GM18858 (cell line): ENCODE results near the gene ARL16.

Experiments used
- ATAC-seq: cut with Tn5 transposase; IDR thresholded peaks from one replicate; pipeline ENCODE4 v1.9.1; 2021; ENCODE audit not compliant: unreplicated experiment

The ARL16 gene

DNA sequence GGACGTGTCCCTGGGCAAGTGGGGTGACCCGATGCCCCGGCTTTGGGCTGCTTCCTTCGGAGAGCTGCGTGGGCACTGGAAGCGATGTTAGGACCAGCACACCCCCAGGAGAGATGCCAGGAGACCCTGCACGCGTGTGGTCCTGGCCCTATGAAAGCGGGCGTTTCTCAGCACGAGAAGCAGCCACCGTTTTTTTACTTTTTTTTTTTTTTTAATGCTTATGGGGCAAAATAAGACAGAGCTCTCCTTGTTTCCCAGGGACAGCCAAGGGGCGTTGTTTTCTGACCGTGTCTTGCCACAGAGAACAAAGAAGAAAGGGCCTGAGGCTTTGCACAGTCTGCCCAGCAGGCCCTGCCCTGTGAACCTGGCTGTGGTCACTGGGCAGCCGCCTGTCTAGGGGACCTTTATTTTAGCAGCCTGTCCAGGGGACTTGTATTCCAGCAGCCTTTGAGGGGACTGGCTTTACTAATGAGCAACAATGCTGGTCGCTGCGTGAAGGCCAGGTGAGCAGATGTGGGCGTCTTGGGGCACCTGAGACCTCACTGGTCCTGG lies 29.5 kb upstream of the ARL16 start:
- no peak for ATAC-seq

DNA sequence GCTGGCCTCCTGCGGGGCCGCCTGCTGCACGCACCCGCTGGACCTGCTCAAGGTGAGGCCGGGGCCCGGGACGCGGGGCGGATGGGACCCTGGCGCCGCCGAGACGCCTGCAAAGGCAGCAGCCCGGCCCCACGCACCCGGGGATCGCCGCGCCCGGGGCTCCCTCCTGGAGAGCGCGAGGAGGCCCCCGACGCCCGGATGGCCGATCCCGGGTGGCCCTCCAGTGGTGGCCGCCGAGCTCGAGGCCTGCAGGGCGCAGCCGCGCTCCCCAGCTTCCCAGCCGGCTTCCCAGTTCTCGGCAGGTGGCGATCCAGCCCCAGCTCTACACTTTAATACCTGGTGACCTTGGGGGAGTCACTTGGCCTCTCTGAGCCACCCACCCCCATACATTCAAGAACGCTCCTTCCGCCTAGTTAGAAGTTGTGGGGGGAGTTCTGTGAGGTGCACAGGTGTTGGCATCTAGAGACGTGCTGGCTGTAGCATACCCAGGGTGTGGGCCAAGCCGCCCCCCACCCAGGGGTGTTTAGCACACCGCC lies 28.9 kb upstream of the ARL16 start:
- no peak for ATAC-seq

DNA sequence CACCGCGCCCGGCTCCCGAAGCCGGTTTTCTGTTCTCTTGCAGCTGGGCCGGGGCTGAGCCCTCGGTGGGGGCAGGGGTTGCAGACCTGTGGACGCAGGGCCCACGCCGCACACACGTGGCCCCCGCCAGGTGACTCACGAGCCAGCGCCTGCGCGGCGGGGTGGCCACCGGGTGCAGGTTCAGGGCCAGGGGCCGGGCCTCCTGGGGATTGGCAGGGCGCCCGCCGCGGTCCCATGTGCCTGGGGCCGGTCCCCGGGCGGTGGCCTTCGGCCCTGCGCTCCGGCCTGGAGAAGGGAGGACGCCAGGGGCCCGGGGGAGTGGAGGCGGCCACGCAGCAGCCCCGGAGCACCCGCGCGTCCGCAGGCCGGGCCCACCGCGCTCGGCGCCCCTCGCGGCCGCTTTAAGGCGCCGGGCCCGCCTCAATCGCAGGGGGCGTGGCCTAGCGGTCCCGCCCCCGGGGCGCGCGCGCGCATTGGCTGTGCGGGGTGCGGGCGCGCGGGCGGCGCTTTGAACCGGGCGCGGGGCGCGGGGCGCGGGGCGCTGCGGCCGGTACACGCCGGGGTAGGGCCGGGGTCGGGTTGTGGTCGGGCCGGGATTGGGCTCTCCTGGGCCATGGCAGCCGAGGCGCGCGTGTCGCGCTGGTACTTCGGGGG lies 28.3 kb upstream of the ARL16 start, which contains the start of gene SLC25A10:
SLC25A10 (plus strand) TSS at position 471 of the 654 bp plus-strand sequence; CDS start at position 614, 143 bp downstream.
- ATAC-seq, result peak; percentile 41

DNA sequence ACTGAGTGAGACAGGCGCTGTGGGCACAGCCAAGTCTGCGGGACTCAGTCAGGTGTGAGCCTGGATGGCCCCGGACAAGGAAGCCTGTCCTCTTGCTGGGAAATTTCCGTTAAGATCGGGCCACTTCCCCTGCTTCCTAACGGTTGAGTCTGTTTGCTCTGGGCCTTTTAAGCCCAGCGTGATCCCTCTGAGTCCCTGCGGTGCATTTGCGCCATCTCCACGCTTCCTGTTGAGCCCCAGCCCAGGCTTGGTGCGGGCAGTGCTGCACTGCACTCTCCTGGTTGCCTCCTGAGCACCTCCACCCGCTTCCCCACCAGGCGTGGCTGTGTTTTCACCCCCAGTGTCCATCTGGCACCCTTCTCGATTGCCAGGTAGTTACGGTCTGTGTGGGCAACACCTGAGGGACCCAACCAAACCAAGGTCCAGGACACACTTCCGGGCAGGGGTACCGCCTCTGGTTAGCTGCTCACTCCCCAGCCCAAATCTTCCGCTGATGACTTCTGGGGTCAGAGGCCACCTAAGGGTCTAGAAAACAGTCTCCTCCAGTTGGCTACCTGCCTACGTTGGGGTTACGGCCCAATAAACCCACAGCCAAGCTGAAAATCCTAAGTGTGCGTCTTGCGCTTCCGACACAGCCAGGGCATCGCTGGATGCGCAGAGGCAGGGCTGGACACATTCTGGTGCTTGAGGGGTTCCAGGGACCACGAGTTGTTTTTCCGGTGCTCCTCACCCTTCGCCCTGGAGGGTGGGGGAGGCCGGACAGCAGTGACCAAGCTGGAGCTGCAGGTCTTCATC lies 27.1 kb upstream of the ARL16 start:
- no peak for ATAC-seq

DNA sequence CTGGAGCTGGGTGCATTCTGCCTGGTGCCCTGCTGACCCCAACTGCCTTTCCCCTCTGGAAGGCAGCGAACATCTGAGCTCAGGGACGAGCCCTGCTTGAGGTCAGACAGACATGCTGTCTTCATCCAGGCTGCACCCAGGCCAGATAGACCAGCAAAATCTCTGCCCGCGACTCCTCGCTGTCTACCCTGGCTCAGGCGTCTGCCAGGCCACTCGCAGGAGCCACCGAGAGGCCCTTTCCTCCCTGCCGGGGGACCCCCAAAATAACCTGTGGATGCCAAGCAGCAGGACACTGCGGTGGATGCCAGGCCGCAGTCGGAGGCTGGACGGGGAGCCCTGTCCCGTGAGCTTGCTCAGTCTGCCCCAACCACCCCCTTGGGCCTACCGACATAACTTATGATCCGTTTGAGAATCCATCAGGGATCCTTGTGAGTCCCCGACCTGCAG lies 25.2 kb upstream of the ARL16 start:
- ATAC-seq, result no peak

DNA sequence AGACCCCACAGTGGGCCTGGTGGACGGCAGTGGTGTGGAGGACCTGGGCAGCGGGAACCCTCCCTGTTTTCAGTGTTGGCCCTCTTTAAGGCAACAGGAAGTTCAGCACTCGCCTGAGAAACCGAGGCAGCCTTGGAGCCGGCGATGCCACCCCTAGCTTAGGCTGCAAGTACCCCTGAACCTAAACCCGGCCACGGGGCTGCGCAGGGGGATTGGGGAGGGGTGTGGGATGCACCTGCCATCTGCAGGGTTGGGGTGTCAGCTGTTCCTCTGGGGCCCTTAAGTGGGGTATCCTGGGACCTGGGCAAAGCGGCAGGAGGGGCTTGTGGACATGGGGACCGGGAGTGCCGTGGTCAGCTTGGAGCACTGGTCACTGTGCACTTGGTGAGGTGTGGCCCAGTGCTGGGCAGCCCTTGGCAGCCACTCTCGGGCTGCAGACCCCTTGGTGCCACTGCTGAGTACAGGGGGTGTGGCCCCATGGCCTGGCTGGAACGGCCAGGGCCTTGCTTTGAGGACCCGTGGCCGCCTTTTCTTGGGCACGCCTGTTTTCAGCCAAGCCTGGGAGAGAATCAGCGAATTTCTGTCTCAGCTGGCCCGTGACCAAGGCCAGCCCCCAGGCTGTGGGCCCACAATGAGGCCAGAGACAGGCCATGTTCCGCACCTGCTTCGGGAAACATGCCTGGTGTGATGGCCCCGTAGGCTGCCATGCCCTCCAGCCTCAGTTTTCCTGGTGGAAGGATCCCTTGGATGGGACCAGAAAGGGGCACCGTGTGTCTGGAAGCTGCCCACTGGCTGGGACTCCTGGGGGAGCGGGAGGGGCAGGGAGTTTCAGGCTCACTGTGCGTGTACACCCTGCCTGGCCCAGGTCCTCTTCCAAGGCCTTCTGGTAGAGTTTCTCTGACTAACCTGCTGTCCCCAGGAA lies 24.4 kb upstream of the ARL16 start:
- ATAC-seq, result no peak

DNA sequence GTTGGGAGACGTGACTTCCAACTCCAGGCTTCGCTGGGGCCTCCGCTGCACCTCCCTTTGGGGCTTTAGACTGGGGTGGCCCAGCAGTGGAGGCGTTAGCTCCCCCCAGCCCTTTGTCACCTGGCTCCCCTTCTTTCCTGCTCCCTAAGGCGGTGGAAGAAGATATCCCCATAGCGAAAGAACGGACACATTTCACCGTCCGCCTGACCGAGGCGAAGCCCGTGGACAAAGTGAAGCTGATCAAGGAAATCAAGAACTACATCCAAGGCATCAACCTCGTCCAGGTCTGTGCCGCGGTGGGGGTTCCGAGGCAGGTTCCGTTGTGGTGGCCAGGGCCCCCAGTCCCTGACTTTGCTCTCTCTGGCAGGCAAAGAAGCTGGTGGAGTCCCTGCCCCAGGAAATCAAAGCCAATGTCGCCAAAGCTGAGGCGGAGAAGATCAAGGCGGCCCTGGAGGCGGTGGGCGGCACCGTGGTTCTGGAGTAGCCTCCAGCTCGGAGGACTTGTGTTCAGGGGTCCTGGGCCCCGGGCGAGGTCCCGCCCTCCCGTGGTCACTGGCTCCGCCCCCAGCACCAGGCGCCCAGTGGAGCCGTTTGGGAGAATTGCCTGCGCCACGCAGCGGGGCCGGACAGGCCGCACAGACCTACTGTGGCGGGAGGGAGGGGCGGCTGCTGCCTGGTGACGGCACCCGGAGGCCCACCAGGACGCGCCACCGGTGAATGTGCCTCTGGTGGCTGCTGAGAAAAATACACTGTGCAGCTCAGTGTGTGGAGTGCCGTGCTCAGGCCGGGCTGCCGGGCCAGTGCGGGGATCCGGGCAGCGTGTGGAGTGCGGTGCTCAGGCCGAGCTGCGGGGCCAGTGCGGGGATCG lies 23.4 kb upstream of the ARL16 start:
- no peak for ATAC-seq

DNA sequence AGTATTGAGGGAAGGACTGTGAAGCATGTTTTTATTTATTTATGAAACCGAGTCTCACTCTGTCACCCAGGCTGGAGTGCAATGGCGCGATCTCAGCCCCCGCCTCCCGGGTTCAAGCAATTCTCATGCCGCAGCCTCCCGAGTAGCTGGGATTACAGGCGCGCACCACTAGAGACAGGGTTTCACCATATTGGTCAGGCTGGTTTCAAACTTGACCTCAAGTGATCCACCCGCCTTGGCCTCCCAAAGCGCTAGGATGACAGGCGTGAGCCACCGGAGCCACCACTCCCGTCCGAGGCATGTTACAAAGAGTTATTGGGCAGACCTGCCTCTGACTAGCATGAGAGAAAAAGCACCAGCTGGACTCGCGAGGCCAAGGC lies 22.6 kb upstream of the ARL16 start:
- ATAC-seq, result no peak

DNA sequence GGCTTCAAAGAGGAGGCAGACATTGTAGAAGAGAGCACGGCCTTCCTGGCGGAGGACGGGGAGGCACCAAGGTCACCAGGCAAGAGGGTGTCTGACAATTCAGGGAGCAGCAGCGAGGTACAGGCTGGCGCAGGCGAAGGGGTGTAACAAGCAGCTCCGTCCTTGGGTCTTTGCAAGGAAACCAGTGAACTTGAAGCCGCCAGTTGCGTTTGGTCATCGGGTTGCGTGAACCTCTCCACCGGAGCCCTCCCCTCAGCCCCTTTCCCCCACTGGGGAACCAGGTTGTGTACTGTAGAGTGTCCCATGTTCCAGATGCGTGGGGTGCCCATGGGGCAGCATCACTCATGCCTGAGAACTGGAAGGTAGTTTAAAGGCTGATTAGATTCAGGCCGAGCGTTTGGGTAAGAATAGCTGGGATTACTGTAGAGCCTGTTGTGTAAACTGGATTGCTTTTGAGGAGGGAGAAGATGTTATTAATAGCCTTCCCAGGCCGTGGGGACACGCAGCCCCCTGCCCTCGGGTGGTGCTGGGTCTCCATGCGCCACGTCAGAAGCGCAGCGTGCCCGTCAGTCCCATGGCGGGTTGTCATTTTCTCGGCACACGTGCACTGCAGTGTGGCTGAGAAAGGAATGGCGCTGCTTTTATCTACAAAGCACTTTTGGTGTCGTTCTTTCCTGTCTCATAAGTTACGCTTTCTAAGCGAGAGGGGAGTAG lies 22.1 kb upstream of the ARL16 start:
- no peak for ATAC-seq

DNA sequence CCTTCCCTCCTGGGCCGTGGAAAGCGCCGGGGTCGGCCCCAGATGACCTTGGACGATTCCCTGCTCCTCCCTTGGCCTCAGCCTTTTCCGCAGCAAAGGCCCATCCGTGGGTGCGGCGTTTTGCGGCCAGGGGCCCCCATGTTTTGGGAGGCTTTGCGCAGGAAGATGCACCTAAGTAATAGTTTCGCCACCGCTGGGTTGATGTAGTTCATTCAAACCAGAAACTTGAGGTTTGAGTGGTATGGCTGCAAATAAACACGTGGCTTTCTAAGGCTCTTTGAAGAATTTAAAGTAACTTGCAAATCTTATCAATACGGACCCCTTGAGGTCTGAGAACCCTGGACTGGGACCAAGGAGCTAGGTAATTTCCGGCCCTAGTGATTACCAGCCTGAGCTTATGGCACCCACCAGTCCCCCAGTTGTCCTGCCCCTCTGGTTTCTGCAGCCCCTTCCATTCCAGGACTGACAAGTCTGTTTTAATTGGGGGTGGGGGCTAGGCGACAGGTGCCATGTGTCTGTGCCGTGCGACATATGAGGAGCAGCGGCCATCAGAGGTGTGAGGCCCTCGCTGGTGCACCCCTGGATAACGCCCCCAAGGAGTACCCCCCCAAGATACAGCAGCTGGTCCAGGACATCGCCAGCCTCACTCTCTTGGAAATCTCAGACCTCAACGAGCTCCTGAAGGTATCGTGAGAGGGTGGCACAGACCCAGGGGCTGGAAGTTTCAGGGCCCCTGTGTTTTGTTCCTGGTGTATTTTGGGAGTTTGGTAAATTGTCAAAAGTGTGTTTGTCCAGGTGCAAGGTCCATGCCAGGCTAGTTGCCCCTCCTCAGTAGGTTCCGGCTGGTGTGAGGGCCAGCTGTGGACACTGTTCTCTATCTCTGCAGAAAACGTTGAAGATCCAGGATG lies 20.4 kb upstream of the ARL16 start:
- ATAC-seq, result no peak

DNA sequence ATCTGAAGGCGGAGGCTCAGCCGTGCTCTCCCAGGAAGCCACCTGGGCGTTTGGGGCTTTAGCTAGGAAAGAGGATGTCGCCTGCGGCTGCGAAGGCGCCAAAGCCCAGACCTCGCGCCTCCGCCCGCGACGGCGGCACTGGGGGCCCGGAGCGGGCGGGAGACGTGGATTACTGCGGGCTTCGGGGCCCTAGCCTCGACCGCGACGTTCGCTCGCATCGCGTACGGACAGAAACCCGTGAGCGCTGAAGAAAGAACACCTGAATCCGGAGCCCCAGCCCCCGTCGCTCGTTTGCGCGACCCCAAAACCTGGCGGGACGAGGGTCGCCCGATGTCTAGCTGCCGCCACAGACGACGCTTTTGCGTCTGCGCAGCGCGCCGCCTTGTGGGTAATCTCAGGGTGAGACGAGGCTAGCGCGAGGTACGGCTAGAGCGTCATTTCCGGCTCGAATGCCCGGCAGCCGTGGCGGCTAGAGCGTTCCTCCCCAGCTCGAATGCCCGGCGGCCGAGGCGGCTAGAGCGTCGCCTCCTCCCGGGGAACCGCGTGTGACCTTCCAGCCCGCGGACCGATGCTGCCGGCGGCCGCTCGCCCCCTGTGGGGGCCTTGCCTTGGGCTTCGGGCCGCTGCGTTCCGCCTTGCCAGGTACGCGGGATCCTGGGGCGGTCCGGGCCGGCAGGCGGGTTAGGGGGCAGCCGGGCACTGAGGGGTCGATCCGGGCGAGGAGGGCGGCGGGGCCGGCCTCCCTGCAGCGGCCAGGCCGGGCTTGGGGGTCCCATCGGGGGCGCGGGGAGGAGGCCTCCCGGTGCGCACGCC lies 19.5 kb upstream of the ARL16 start, which contains the start of gene MRPL12:
MRPL12 (plus strand) TSS at position 434 of the 813 bp plus-strand sequence; CDS start at position 569, 135 bp downstream.
- peak; percentile 57 for ATAC-seq

DNA sequence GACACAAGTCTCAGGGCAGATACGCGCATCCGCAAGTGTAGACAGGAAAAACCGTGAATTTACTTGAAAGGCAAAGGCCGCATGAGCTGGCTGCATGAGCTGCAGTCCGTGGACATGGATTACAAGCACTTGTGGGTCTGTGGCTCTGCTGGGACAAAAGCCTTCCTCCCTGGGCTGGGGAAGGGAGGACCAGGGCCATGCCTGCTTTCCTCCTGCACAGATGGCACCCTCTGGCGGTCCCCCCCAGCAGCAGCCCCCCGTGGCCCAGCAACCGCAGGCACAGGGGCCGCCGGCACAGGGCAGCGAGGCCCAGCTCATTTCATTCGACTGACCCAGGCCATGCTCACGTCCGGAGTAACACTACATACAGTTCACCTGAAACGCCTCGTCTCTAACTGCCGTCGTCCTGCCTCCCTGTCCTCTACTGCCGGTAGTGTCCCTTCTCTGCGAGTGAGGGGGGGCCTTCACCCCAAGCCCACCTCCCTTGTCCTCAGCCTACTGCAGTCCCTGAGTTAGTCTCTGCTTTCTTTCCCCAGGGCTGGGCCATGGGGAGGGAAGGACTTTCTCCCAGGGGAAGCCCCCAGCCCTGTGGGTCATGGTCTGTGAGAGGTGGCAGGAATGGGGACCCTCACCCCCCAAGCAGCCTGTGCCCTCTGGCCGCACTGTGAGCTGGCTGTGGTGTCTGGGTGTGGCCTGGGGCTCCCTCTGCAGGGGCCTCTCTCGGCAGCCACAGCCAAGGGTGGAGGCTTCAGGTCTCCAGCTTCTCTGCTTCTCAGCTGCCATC lies 17.9 kb upstream of the ARL16 start:
- ATAC-seq, result no peak

DNA sequence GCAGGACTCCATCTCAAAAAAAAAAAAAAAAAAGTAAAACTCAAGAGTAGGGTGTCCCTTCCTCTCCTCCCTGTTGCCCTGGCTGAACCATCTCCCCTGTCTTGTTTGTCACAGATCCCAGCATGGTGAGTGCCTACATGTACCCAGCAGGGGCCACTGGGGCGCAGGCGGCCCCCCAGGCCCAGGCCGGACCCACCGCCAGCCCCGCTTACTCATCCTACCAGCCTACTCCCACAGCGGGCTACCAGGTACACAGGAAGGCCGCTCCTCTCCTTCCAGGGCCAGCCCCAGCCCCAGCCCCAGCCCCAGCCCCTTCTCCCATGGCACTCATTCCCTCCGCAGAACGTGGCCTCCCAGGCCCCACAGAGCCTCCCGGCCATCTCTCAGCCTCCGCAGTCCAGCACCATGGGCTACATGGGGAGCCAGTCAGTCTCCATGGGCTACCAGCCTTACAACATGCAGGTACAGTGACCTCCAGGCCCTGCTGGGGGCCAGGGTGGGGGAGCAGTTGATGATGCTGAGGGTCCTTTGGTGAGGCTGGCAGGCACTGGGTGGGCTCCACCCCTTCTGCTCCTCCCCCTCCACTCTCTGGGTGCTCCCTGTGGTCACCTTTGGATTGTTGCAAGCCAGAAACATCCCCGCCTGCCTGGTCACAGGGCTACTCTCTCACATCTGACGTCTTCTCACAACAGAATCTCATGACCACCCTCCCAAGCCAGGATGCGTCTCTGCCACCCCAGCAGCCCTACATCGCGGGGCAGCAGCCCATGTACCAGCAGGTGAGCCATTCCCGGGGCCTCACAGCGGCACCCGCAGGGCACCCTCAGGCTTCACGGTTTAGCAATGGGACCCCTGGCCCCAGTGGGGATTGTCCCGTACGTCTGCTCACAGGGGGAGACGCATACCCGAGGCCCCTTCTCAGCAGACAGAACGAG lies 17.0 kb upstream of the ARL16 start:
- no peak for ATAC-seq

DNA sequence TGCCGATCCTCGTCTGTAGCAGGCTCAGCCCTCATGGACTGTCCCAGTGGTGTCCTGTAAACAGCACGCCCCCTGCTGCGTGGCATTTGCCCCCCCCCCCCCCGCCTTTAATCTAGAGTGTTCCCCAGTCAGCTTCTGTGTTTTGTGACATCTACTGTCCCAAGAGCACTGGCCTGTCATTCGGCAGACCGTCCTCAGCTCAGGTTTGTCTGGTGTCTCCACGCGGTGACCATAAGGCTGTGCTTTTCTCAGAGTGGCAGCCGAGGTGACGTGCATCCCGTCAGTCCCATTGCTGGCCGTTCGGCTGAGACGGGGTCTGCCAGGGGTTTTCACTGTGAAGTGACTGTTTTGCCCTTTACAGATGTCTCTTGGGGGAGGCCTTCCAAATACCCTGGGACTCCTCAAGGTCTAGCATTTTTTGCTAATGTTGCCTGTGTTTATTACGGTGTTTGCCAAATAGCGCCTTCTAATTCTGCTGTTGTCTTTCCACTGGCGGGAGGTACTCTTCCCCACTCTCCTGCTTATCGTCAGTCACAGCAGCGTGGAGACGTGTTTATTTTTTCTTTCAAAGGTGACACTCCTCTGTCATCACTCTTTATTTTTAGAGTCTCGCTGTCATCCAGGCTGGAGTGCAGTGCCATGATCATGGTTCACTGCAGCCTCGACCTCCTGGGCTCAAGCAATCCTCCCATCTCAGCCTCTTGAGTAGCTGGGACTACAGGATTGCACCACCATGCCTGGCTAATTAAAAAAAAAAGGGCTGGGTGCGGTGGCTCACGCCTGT lies 13.9 kb upstream of the ARL16 start:
- no peak for ATAC-seq
